Body of pancreas (tissue), 4 donors: ENCODE measurements around the gene CMIP.

Experiments
- POLR2A ChIP-seq, 3 donors: fragments of 450-650 bp; IDR thresholded peaks; one replicate each; pipeline ENCODE4 v1.6.1; 2016; ENCODE audit warnings: antibody characterized with exemption in 3 of 3, mild to moderate bottlenecking in 2 of 3
- TF ChIP-seq, protein P1 (sequence below), 7 experiments: fragments of 450-650 bp in 4 of 7; fragments of 200-600 bp in 3 of 7; sonication (generic) in 3 of 7; IDR thresholded peaks; one replicate each; pipeline ENCODE4 v1.5.1; 2016 to 2019; ENCODE audit warnings: antibody characterized with exemption in 7 of 7

DNA sequence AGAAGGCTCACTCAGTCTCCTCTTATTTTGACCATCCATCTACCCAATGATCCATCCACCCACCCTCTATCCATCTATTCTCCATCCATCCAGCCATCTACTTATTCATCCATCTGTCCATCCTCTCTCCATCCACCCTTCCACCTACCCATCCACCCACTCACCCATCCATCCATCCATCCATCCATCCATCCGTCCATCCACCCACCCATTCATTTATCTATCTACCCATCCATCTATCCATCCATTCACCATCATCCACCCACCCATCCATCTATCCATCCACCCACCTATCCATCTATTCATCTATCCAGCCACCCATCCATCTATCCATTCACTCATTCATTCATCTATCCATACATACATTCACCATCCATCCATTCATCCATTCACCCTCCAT is 288.7 kb downstream of the CMIP start:
- TF ChIP-seq, protein P1, sequence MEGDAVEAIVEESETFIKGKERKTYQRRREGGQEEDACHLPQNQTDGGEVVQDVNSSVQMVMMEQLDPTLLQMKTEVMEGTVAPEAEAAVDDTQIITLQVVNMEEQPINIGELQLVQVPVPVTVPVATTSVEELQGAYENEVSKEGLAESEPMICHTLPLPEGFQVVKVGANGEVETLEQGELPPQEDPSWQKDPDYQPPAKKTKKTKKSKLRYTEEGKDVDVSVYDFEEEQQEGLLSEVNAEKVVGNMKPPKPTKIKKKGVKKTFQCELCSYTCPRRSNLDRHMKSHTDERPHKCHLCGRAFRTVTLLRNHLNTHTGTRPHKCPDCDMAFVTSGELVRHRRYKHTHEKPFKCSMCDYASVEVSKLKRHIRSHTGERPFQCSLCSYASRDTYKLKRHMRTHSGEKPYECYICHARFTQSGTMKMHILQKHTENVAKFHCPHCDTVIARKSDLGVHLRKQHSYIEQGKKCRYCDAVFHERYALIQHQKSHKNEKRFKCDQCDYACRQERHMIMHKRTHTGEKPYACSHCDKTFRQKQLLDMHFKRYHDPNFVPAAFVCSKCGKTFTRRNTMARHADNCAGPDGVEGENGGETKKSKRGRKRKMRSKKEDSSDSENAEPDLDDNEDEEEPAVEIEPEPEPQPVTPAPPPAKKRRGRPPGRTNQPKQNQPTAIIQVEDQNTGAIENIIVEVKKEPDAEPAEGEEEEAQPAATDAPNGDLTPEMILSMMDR (IDR thresholded peaks at IDR 0.05), result no peak
- TF ChIP-seq POLR2A (IDR thresholded peaks at IDR 0.05), result no peak
